Stimulated activated CD8-positive, alpha-beta memory T cell treated with anti-CD3 and anti-CD28 coated beads, Interleukin-4, amount 100 ng/mL, for 24 hours (primary cell): ENCODE results near the gene PIGZ.

ENCODE experiments used
- DNase-seq: peaks from one replicate; pipeline ENCODE4 v3.0.0-alpha.2; 2020; ENCODE audit warnings: low read depth

The PIGZ gene

DNA sequence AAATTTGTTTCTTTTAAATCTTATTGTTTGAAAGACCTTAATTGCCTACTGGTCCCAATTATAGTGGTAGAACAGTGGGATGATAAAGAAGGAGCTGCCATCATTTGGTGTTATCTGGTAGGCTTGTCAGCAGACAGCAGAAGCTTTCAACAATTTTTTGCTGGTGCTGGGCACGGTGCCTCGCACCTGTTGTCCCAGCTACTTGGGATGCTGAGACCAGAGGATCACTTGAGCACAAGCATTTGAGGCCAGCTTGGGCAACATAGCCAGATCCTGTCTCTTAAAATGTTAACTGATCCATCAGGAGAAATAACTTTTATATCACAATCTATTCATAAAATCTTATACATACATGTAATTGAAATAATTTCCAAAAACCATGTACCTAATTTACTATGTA is 64.9 kb downstream of the PIGZ start:
- no peak for DNase-seq

DNA sequence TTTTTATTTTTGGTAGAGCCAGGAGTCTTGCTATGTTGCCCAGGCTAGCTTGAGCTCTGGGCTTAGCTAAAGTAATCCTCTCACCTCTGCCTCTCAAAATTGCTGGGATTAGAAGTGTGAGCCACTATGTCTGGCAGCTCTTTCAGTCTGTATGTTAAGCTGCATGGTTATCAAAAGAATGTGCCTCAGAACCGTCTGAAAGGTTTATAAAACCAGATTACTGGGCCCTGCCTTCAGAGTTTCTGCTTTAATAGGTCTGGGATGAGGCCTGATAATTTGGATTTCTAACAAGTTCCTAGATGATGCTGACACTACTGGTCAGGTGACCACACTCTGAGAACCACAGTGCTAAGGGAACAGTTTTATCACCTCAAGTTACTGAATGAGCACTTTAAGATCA is 66.3 kb downstream of the PIGZ start:
- no peak for DNase-seq

DNA sequence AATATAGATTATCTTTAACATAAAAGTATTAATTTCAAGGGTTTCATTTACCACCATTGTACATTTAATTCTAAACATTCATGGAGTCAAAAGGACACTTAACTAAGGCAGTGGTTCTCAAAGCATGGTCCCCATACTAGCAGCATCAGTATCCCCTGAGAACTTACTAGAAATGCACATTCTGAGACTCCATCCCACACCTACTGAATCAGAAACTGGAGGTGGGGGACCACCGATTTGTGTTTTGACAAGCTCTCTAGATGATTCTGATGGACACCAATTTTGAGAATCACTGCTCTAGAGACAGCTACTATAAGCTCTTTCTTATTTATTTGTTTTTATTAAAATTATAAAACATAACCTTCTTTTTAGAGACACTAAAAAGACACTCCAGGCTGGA is 66.9 kb downstream of the PIGZ start:
- DNase-seq: no peak
